Ectodermal cell (in vitro differentiated cells): ENCODE data around the gene ZNF578.
"Not testable (repeated sequence)": the region's sequence is repeated elsewhere in the genome, so short reads cannot be mapped to it uniquely, and the experiment has no call there.

Experiments used
- H3K27ac ChIP-seq: 2 replicates; pipeline ENCODE4 v1.7.0; 2013; ENCODE audit warnings: mild to moderate bottlenecking, low read depth, low read length; ENCODE audit not compliant: insufficient read depth, poor library complexity, severe bottlenecking
- H3K27me3 ChIP-seq: 2 replicates; pipeline ENCODE4 v1.7.0; 2013; ENCODE audit warnings: mild to moderate bottlenecking, low read length; ENCODE audit not compliant: insufficient read depth, control insufficient read depth, poor library complexity, severe bottlenecking
- H3K36me3 ChIP-seq: one replicate; pipeline ENCODE4 v1.7.0; 2013; ENCODE audit warnings: low read length; ENCODE audit not compliant: control insufficient read depth, insufficient read depth
- H3K4me1 ChIP-seq: one replicate; pipeline ENCODE4 v1.7.0; 2013; ENCODE audit warnings: low read length; ENCODE audit not compliant: control insufficient read depth, insufficient read depth
- H3K4me3 ChIP-seq: 2 replicates; pipeline ENCODE4 v1.7.0; 2013; ENCODE audit warnings: low read depth, low read length, control low read depth; ENCODE audit not compliant: insufficient read depth
- H3K9me3 ChIP-seq: 2 replicates; pipeline ENCODE4 v1.7.0; 2013; ENCODE audit warnings: mild to moderate bottlenecking, low read length, moderate library complexity; ENCODE audit not compliant: control insufficient read depth
- WGBS, 2 experiments: methylation state at CpG; one replicate each; pipeline ENCODE4 v1.1.7; 2013; ENCODE audit warnings: missing lambda C conversion rate in 2 of 2; 5-methylcytosine and 5-hydroxymethylcytosine counted together

The ZNF578 gene

DNA sequence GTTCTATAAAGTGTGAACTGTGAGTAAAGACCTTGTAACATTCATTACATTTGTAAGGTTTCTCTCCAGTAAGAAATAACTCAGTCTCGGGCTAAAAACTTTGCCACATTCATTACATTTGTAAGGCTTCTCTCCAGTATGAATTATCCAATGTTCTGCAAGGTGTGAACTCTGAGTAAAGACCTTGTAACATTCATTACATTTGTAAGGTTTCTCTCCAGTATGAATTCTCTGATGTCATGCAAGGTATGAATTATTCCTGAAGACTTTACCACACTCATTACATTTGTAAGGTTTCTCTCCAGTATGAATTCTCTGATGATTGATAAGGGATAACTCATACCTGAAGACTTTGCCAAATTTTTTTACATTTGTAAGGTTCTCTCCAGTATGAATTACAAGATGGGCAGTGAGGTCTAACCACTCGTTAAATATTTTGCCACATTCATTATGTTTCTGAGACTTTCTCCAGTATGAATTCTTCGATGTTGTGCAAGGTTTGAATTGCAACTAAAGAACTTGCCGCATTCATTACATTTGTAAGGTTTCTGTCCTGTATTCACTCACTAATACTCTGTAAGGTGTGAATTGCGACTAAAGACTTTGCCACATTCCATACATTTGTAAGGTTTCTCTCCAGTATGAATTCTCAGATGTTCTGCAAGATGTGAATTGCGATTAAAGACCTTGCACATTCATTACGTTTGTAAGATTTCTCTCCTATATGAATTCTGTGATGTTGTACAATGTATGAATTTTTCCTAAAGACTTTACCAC is 21.2 kb downstream of the ZNF578 start:
- Histone ChIP-seq H3K9me3 (peaks cover 13% of the 10 kb centered on the region), H3K4me3 (no peak overlapping the region), H3K36me3 (no peaks in the 10 kb centered on the region), H3K27ac (no peak overlapping the region), H3K27me3 (no peaks in the 10 kb centered on the region), H3K4me1 (no peaks in the 10 kb centered on the region)
- 89 to 90% methylated on average over 5 to 7 of the region's 7 CpGs for WGBS, 2 experiments

DNA sequence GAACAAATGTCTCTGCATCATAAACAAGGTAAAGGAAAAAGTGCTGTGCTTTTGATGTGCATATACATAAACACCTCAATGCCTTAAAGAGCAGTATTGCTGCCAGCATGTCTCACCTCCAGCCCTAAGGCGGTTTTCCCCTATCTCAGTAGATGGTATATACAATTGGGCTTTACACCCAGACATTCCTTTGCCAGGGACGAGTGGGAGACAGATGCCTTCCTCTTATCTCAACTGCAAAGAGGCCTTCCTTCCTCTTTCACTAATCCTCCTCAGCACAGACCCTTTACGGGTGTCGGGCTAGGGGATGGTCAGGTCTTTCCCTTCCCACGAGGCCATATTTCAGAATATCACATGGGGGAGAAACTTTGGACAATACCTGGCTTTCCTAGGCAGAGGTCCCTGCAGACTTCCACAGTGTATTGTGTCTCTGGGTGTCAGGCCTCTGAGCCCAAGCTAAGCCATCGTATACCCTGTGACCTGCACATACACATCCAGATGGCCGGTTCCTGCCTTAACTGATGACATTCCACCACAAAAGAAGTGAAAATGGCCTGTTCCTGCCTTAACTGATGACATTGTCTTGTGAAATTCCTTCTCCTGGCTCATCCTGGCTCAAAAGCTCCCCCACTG is 30.9 kb downstream of the ZNF578 start:
- not testable (repeated sequence) for H3K27me3 ChIP-seq, H3K9me3 ChIP-seq, H3K36me3 ChIP-seq, H3K27ac ChIP-seq, H3K4me3 ChIP-seq, H3K4me1 ChIP-seq
- 84 to 86% methylated on average over 6 of the region's 7 CpGs for WGBS, 2 experiments

DNA sequence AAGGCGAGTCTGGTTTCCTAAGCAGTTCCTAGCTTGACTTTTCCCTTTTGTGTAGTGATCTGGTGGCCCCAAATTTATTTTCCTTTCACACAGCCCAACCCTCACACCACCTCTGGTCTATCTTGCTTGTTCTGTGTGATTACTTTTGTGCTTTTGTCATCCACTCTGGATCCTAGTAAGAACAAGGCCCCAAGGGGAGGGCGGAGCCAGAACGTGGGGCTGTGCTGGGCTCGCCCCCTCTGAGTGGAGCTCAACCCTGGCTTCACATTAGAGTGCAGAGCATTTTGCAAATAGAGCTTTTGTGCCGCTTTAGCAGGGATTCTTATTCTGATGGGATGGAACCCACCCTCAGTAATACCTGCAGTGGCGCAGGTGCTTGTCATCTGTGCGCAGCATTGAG is 31.7 kb downstream of the ZNF578 start:
- WGBS, 2 experiments: 78% methylated on average over 7 of the region's 7 CpGs
- H3K27ac ChIP-seq, H3K4me1 ChIP-seq, H3K9me3 ChIP-seq, H3K4me3 ChIP-seq, H3K27me3 ChIP-seq, H3K36me3 ChIP-seq: not testable (repeated sequence)

DNA sequence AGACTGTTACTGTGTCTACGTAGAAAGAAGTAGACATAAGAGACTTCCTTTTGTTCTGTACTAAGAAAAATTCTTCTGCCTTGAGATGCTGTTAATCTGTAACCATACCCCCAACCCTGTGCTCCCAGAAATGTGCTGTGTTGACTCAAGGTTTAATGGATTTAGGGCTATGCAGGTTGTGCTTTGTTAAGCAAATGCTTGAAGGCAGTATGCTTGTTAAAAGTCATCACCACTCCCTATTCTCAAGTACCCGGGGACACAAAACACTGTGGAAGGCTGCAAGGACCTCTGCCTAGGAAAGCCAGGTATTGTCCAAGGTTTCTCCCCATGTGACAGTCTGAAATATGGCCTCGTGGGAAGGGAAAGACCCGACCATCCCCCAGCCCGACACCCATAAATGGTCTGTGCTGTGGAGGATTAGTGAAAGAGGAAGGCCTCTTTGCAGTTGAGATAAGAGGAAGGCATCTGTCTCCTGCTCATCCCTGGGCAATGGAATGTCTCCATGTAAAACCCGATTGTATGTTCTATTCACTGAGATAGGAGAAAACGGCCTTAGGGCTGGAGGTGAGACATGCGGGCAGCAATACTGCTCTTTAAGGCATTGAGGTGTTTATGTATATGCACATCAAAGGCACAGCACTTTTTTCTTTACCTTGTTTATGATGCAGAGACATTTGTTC is 32.3 kb downstream of the ZNF578 start:
- H3K9me3 ChIP-seq: not testable (repeated sequence)

DNA sequence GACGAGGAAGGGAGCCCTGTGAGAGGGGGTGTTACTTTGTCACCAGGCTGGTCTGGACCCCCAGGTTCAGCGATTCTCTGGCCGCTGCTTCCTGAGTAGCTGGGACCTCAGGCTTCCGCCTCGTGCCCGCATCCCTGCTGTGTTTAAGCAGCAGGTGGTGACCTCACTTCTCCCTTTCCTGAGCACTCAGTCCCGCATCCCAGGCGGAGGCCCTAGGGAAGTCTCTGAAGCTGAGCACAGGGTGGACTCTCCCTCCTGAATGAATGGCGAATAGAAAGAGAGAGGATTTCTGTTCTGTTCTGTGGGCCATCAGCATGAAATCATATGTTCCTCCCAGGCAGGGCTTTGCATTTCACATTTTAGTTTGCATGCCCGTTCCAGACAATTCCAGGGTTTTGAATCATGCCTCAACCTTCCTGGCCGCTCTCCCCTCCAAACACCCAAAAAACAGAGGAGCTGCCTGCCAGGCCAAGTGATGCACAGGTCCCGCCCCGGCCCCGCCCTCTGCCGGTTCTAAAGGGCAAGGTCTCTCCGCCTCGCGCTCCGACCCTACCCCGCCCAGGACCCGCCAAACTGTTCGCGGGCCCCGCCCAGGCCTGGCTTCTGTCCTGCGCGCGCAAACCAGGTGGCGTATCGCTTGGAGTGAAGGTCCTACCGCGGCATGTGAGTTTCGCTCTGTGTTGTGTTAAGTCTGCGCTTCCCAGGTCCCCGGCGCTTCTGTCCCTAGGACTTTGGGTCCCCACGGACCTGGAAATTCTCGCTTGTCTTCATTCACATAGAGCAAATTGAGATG is 39.0 kb downstream of the ZNF578 start:
- no peak overlapping the region for H3K27ac ChIP-seq
- no peaks in the 10 kb centered on the region for H3K9me3 ChIP-seq
- no peaks in the 10 kb centered on the region for H3K36me3 ChIP-seq
- peak overlapping the region; percentile 16 for H3K4me3 ChIP-seq
- H3K27me3 ChIP-seq: peaks cover 4% of the 10 kb centered on the region
- WGBS, 2 experiments: 50 to 52% methylated on average over 37 of the region's 37 CpGs
- no peaks in the 10 kb centered on the region for H3K4me1 ChIP-seq

More for the DNA sequence above, 32.3 kb downstream of the ZNF578 start:
- WGBS, 2 experiments: 71 to 75% methylated on average over 7 to 8 of the region's 8 CpGs
- not testable (repeated sequence) for H3K27me3 ChIP-seq, H3K4me1 ChIP-seq, H3K4me3 ChIP-seq, H3K36me3 ChIP-seq, H3K27ac ChIP-seq

DNA sequence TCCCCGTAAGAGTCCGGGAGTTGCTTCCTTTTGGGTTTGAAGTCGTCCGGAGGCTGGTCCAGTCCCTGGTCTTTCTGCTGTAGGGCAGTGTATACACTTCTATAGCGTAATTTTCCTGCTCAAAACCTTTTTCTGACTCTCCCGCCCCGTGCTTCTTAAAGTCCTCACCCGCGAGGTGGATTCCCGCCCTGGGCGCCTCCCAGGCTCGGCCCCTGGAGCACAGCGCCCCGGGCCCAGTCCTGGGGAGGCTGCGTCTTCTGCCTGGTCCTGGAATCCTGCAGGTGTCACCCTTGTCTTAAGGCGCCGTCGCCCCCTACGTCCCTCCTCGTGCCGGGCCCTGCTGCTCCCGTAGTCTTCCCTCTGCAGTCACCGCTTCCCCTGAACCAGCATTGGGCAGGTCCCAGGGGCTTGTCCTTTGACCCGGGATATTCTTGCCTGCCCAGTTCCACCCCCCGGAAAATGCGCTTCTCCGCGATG is 39.7 kb downstream of the ZNF578 start:
- 36 to 38% methylated on average over 28 of the region's 28 CpGs for WGBS, 2 experiments

DNA sequence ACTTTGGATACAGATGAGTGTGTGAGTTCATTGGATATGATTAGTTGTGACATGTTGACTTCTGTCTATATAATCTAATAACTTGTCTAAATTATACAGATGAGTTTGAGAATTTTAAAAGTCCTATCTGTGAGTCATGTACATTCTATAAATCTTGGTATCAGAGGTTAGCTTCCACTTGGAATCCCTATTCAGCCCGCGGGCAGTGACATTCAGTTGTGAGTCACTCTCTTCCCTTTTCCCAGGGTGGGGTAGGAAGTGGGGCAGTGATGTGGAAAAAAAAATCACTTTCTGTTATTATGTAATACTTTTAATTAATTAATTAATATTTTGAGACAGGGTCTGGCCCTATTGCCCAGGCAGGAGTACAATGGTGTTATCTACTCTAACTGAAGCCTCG is 41.2 kb downstream of the ZNF578 start:
- 81 to 88% methylated on average over 3 of the region's 3 CpGs for WGBS, 2 experiments
- Histone ChIP-seq H3K4me1 (no peaks in the 10 kb centered on the region), H3K9me3 (no peaks in the 10 kb centered on the region), H3K27ac (no peak overlapping the region), H3K36me3 (no peaks in the 10 kb centered on the region), H3K27me3 (peaks cover 4% of the 10 kb centered on the region), H3K4me3 (no peak overlapping the region)

More for the DNA sequence above, 39.7 kb downstream of the ZNF578 start:
- no peaks in the 10 kb centered on the region for H3K4me1 ChIP-seq
- peak overlapping the region; percentile 16 for H3K4me3 ChIP-seq
- no peaks in the 10 kb centered on the region for H3K9me3 ChIP-seq
- no peak overlapping the region for H3K27ac ChIP-seq
- peaks cover 4% of the 10 kb centered on the region for H3K27me3 ChIP-seq
- H3K36me3 ChIP-seq: no peaks in the 10 kb centered on the region

DNA sequence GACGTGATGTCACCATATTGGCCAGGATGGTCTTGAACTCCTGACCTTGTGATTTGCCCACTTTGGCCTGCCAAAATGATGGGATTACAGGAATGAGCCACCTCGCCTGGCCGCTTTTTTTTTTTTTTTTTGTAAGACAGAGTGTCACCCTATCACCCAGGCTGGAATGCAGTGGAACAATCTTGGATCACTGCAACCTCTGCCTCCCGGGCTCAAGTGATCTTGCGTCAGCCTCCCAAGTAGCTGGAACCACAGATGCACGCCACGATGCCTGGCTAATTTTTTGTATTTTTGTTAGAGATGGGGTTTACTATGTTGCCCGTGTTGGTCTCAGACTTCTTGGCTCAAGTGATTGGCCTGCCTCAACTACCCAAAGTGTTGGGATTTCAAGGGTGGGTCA is 45.2 kb downstream of the ZNF578 start:
- 91 to 94% methylated on average over 8 of the region's 8 CpGs for WGBS, 2 experiments

DNA sequence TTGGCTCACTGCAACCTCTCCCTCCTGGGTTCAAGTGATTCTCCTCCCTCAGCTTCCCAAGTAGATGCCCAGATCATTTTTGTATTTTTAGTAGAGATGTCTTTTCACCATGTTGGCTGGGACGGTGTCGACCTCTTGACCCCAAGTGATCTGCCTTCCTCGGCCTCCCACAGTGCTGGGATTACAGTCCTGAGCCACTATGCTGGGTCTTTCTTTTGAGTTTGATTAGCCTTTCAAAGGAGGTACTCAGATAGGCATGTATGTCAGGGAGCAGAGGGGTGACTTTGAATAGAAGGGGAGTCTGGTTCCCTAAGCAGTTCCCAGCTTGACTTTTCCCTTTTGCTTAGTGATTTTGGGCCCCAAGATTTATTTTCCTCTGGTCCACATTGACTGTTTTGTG is 47.1 kb downstream of the ZNF578 start:
- not testable (repeated sequence) for H3K36me3 ChIP-seq, H3K4me3 ChIP-seq, H3K9me3 ChIP-seq, H3K27me3 ChIP-seq, H3K4me1 ChIP-seq
- 16 to 18% methylated on average over 3 of the region's 3 CpGs for WGBS, 2 experiments
- peak overlapping the region; percentile 36 for H3K27ac ChIP-seq

More for the DNA sequence above, 45.2 kb downstream of the ZNF578 start:
- Histone ChIP-seq H3K27me3 (peaks cover 8% of the 10 kb centered on the region), H3K36me3 (no peaks in the 10 kb centered on the region), H3K9me3 (no peaks in the 10 kb centered on the region), H3K4me3 (no peak overlapping the region), H3K4me1 (peaks cover 7% of the 10 kb centered on the region), H3K27ac (no peak overlapping the region)

DNA sequence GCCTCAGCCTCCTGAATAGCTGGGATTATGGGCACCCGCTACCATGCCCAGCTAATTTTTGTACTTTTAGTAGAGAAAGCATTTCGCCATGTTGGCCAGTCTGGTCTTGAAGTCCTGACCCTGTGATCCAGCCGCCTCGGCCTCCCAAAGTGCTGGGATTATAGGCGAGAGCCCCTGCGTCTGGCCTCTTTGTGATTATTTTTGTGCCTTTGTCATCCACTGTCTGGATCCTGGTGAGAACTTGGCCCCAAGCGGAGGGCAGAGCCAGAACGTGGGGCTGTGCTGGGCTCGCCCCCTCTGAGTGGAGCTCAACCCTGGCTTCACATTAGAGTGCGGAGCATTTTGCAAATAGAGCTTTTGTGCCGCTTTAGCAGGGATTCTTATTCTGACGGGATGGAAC is 47.6 kb downstream of the ZNF578 start:
- 44 to 50% methylated on average over 12 of the region's 12 CpGs for WGBS, 2 experiments

More for the DNA sequence above, 47.6 kb downstream of the ZNF578 start:
- H3K27me3 ChIP-seq, H3K4me1 ChIP-seq, H3K36me3 ChIP-seq, H3K9me3 ChIP-seq, H3K27ac ChIP-seq, H3K4me3 ChIP-seq: not testable (repeated sequence)
